EH (cell line): ENCODE measurements around the gene GABRR2.

Experiments
- DNase-seq: peaks from one replicate; pipeline ENCODE4 v3.0.0-alpha.2; 2015; ENCODE audit warnings: low read depth

GABRR2 gene

DNA sequence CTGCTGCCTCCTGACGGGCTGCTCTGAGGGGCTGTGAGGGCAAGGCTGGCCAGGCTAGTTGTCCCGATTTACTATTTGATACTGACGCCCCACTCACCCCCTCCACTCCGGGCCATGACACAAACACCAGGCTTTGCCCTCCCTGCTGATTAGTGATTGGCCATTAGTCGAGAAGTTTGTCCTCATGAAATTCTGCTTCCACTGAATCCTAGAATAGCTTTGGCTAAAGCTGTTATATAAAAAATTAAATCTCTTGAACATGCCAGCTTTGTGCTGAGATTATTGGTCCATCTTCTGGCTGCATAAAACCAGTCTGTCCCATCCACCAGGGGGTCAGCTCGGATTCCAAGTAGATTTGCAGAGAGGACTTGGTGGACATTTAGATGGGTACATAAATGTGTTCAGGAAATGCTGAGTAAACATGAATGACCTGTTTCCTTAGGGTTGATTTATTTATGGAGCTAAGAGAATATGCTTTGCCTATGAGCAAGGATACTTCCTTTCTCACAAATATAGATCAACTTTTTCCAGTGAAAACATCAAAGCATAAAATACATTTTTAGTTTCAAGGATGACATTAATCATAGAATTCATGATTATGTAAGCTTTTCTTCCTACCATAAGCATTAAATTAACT, at the start of gene GABRR2:
TSS of gene GABRR2 (minus strand) at position 51 of the 637 bp plus-strand sequence. CDS start 134 bp downstream, outside the sequence.
- no peak for DNase-seq

DNA sequence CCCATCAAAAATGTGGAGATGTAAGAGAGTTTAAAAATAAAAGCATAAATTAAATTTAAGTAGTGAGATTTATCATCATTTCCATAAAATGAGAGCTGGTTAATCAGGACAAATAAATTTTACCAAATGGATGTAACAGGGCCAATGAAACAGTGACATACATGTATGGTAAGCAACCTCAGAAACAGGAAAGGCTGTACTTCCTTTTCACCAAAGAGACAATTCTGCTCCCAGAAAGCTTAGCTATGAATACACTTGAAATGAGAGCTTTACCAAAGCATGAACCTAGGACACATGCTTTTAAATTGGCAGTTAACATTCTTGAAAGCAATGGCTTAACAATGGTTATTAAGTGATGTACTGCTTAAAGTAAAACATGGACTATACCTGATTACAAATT, 49.5 kb upstream of the GABRR2 start:
- no peak for DNase-seq

DNA sequence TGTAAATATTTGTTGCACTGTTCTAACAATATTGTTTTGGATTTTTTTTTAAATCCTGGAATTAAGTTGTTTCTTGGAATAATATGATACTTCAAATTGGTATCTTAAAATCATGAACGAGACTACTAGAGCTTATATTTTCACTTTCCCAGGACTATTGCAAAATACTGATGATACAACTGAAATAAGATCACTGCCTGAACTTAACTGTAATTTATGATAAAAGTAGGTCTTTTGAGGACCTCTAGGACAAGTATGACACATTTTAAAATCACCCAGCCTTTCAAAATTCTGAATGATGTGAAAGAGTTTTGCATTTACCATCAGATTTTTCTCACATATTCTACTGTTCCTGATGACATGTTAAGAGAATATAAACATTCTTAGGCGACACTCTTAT, 46.1 kb upstream of the GABRR2 start:
- DNase-seq: no peak

DNA sequence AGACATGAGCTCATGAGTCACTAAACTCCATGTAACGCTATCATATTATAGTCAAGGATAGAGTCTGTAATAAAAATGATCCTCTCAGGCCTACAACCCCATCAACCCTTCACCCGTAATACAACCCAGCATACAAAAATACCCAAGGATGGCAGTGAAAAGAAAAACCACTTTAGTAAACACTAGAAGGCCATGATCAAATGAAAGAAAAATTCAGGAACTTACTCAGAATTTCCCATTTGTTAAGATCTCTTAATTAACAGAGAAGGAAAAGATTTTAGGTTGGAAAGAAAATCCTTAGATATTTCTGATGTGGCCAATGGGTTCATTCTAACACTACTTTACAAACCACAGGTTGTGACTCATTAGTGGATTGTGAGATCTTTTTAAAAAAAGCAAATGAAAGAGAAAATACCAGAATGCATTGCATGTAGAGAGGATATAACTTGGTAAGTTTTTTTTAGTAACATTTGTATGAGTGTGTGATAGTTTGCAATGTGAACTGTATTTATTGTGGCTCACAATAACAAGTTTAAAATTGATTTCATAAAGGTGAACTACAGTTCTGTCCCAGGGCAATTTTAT, 45.4 kb upstream of the GABRR2 start:
- DNase-seq: peak; percentile 89

DNA sequence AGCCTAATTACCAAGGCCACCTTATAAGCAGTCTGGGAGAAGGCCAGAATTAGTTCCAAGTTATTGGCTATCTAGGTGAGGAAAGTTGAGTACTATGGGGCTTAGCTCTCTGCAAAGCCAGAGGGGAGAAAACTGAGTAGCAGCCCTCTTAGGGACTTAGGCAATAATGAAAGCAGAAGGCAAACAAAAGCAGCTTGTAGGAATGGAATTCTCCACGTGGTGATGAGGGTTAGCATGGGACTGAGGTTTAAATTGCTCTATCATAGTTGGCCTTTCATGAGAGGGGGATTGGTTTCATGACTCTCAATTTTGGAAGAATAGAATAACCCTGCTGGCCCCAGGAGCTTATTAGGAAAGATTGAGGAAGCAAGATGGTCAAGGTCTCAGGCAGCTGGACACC, 44.5 kb upstream of the GABRR2 start:
- no peak for DNase-seq

DNA sequence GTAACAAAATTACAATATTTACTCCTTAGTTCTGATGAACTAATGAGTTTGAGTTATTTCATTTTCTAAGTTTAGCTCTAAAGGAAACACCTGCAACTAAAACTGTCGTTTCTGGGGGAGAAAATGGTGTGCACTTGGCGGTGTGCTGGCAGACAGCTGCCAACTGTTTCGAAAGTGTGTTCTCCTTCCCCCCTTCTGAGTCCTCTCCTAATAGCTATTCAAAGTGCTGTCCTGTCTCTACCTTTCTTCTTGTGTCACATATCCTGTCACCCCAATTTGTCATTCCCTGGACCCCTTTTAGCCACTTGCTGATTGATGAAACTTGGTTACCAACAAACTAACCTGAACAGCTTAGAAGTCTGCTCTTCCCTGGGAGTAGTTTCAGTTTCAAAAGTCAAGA, 42.3 kb upstream of the GABRR2 start:
- no peak for DNase-seq

DNA sequence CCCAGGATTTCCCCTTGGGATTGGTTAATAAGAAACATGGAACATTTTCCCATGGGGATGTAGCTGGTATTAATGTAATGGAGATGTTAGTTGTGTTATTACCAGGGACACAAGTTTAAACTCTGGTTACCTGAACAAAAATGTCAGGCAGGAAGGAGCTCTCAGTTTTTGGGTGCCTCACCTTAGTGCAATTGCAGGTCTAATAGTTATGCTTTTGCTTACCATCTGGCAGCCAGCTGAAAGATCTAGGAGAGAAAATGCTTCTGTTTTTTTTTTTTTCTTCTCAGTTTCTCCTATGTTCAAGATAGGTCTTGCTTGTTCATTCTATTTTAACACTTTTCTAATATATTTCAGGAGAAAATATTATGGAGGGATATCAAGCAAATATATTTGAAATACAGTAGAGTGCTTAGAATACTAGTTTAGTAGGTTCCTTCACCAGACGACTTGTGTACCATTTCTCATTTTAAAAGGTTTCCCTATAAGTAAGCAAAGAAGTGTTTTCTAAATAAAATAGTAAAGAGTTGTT, 41.6 kb upstream of the GABRR2 start:
- no peak for DNase-seq

DNA sequence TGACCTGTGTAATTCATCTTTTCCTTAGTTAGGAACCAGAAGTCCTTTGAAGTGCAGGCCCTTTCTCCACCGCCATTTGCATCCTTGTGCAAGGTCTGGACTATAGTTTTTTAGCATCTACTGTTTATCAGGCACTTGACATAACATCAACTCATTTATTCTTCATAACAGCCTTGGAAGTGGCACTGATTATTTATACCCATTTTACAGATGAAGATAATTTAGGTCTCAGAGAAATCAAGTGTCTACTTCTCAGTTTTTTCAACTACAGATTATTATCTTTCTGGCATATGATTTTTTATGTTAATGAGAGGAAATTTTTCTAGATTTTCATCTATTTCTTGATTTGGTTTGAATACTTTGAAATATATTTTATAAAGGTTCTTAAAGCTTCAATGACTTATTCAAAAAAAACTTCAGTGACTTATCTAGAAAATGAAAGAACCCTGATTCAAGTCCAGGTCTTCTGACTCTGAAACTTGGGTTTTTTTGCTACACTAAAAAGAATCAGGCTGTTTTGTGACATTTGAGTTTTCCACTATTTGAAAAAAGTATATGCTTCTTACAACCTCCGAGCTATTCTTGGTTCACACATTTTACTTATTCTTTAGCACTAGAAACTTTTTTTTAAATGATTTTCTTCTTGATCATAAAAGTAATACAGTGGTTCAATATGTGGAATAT, 40.6 kb upstream of the GABRR2 start:
- no peak for DNase-seq

DNA sequence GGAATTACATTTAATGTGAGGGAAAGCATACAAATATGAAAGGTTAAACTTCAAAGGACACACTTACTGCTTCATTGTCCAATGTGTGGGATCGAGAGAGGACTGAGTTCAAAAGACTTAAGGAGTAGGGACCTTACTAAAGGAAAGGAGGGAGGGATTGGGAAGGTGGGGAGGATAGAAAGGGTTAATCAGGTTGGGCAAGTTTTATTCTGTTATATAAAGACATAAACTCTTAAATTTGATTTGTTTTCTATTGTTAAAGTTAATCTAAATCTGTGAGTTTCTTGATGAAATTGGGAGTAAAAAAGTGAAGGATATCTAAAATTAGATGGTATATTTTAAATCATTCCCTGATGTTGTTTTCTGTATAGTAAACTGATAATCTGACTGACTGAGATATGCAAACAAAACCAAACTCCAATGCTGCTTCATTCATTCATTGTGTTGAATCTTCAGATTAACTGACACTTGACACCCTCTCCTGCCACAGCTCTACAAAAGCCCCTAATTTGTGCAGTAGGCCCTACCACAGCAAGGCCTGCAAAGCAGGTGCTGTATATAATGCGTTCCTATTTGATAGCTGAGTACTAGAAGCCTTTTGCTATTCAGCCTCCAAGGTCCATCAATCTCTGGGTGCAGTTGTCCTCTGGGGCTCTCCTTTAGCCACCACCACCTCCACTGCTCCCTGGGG, 38.7 kb upstream of the GABRR2 start:
- DNase-seq: no peak

DNA sequence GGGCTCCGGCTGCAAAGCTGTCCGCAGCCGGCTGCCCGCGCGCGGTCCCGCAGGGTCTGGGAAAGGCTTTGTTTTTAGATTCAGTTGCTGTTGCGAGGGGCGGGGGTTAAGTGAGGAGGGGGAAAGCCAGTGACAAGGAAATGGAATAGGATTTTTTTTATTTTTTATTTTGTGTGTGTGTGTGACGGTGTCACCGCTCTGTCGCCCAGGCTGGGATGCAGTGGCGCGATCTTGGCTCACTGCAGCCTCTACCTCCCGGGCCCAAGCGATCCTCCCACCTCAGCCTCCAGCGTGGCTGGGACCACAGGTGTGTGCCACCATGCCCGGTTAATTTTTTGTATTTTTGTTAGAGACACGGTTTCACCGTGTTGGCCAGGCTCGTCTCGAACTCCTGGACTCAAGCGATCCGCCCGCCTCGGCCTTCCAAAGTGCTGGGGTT, 38.0 kb upstream of the GABRR2 start:
- DNase-seq: no peak

DNA sequence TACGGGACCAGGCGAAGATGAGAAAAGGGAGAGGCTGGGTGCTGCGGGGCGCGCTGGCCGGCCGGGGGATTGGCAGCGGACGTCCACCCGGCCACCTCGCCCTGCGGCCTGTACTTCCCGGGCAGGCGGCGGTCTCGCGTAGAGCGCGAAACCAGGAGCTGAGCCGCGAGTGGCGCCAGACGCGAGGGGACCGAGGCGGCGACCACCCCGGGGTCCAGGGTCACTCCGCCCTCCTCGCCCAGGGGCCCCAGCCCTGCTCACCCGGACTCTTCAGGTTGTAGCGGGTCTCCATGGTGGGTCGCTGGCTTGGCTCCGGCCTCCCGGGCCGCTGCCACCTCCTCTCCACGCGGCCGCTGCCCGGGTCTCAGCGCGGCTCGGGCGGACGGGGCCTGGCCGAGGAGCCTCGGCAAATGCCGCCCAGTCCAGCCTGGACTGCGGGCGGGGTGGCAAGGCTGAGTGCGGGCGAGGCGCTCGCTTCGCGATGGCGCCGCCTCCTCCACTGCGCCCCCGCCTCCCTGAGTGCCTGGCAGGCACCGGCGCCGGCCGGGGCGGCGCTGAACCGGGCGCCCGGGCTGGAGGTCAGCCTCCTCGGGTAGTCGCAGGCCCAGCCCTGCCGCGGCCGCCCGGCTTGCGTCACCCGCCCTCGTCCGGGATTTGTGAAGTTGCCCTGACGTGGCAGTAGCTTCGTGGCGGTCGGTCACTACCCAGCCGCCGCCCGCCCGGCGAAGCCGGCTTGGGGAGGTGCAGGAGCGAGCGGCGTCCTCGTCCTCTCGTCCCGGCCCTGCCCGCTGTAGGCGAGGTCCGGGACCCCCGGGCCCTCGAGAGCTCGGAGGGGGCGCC, 37.4 kb upstream of the GABRR2 start, which contains the start of gene UBE2J1:
TSS of gene UBE2J1 (minus strand) at position 445 of the 840 bp plus-strand sequence. CDS start at position 292, 153 bp downstream.
- peak; percentile 97 for DNase-seq

DNA sequence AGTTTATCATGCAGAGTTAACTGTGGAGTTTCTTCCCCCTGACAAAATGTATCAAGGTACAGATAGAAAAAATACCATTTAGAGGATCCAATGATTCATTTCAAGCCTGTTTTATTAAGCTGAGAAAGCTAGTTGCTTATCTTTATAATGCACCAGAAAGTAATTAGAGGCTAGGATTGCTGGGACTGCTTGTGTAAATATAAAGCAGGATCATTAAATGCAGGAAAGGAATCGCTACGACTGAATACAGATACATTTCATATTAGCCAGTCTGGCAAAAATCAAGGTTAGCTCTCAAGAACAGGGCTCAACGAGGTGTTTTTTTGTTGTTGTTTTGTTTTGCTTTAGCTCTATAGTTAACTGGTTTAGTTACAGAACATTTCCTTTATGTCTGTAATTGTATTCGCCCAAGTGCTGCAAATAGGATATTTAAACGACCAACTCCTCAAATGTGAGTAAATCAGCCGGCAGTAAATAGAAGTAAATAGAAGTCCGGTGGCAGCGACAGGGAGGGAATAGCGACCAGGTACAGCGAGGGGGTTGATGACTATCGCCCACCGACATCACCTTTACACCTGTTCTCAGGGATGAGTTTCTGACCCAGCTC, 36.7 kb upstream of the GABRR2 start:
- peak; percentile 29 for DNase-seq

DNA sequence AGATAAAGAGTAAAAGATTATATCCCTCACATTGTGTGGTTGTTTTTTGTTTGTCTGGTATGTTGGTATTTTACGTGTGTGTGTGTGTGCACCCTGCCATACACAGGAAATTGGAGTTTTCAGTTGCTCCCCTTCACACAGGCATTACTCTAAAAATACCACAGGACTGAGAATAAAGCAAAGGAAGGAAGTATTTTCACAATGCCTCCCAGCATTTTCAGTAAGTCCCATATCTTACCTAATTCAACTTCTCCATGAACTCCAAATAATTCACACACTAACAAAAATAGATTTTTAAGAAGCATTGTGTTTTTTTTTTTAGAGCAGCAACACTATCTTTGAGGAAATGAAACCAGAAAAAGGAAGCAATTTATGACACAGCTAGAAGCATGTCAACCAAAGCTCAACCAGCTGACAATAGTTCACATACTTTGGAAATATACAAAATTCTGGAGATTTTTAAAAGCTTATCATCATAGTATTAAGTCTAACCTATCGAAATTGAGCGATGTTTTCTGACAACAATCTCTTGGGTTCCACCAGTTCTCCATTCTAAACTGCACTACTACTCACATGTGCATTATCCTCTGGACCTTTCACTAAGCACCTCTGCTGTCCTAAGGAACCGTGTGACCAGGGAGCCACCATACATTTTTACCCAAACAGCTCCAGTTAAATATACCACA, 35.3 kb upstream of the GABRR2 start:
- peak; percentile 59 for DNase-seq

DNA sequence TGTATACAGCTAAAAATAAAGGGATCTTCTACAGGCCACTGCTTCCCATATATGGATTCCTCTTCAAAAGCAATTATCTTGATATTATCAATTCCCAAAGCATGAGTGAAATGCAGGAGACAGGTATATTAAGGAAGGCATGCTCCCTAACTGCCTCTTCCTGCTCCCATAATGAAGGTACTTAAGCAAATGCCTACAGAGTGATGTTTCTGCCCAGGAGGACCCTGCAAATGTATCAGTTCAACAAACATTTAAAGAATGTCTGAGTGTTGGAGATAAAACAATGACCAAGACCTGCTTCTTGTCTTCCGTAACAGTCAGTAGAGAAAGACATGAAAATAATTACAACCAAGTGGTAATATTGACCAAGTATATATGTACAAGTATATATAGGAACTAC, 33.3 kb upstream of the GABRR2 start:
- peak; percentile 47 for DNase-seq

DNA sequence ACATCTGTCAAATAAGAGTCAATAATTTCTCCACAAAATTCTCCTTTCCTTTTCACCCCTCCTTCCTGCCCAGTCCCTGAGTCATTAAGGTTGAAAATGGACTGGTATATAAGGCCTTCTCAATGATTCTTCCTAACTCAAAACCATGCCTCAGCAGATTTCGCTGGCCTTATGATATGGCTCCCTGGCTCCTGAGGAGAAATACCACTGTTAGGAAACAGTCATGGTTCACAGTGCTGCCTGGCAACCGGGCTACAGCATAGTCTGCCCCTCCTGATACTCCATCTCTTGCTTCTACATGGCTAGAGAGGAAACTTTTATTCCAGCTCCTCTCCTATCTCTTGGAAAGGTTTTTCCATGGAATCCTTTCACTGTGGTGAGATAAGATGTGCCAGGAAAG, 32.7 kb upstream of the GABRR2 start:
- DNase-seq: peak; percentile 15

DNA sequence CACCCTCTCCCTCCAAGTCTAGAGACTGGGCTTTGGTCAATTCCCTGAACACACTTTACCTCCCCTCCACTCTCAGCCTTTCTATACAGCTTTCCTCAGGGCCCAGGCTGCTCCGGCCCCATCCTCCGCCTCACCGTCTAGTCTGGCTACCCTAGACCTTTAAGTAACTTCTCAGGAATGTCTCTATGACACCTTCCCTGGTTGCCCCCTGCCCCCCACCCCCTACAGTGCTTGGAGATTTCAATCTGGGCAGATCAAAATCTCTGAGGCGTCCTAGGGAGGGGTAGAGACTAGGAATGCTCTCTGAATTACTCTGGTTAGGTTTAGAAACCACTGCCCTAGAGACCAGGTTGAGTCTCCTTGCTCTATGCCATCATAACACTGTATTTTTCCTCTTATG, 31.3 kb upstream of the GABRR2 start:
- DNase-seq: peak; percentile 29

DNA sequence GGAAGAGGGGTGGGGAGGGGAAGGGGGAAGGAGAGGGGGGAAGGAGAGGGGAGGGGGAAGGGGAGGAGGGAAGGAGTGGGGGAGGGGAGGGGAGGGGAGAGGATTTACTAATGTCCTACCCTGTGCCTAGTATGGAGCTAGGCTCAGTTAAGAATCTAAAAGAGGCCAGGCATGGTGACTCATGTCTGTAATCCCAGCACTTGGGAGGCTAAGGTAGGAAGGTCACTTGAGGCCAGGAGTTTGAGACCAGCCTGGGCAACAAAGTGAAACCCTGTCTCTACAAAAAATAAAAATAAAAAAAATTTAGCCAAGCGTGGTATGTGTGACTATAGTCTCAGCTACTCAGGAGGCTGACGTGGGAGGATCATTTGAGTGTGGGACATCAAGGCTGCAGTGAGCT, 24.5 kb upstream of the GABRR2 start:
- peak; percentile 24 for DNase-seq

DNA sequence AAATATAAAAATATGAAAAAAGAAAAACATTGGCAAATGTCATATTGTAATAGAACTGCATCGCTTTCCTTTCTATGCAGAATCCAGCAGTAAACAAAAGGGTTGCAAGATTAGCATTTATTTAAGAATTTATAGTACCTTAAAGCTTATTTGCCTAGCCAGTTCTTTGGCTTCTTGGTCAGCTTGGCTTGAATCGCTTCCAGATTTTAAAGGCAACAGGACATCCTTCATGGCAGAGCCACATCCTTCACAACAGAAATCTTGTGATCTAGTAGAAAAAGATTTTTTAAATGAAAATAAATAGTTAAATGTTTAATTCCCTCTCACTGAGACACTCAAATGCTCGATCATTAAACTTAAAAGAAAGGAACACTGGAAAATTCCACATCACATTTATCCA, 20.1 kb upstream of the GABRR2 start:
- no peak for DNase-seq

DNA sequence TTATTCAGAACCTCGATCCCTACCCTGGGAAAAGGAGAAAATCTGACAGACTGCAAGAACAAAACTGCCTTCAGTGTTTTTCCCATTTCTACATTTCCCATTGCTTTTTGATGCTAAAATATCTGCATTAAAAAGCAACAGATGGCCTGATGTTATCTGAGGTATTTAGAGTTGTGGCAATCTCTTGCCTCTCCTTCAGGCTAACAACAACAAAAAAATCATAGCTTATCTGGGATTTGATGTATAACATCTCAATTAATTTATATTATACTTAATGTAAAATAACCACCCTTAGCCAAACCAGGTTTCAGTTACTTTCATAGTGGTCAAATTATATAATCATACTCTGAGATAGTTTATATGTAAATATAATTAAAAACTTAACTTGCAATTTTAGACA, 15.8 kb upstream of the GABRR2 start:
- no peak for DNase-seq

DNA sequence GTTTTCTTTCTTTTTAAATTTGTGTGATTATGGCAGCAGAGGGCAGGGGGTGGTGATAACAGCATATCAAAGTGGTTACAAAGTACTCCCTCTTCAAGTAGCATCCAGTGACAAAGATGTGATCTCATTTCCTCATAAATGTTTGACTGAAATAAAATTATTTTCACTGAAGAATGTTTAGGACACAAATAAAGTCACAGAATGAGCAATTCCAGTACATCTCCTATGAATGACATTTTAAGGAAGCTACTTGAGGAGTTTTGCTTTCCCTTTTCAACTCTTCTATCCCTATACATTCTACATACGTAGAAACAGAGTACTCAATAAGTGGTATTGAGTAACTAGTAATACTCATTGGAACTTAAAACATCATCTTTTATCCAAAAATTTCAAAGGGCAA, 13.9 kb upstream of the GABRR2 start:
- DNase-seq: no peak

DNA sequence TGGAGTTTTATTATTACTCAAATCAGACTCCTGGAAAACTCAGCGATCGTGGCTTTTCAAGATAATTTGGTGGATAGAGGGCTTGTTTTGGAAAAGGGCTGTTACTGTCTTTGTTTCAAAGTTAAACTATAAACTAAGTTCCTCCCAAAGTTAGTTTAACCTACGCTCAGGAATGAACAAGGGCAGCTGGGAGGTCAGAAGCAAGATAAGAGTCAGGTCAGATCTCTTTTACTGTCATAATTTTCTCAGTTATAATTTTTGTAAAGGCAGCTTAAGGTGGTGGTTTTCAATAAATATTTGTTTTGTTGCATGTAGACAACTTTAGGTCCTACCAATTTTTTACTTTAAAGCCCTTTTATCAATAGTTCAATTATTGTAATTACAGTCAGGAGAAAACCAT, 9.2 kb upstream of the GABRR2 start:
- no peak for DNase-seq
